K562 (cell line): ENCODE measurements around the gene UBE2A. TPM values are rescaled to one million over a fixed set of nuclear protein-coding genes. Genes with fewer than 3 reads are reported as not detected.

Experiments
- CHD1 ChIP-seq: fragments of 200-600 bp; sonication (generic); IDR thresholded peaks from one replicate; pipeline ENCODE4 v1.6.1; 2012; ENCODE audit warnings: mild to moderate bottlenecking, moderate library complexity, low read length, inconsistent platforms
- CREB1 ChIP-seq, 2 experiments: sonication (generic) in 1 of 2; formaldehyde crosslinking in 1 of 2; IDR thresholded peaks; 2 replicates each; pipeline versions ENCODE4 v1.6.1 to v1.8.0; 2012 to 2022; ENCODE audit warnings: inconsistent platforms in 1 of 2, mild to moderate bottlenecking in 1 of 2, missing genetic modification reagents in 1 of 2, moderate library complexity in 1 of 2
- FOXA1 ChIP-seq: fragments of 450-650 bp; IDR thresholded peaks from 2 replicates; pipeline ENCODE4 v1.6.1; 2016; ENCODE audit warnings: mild to moderate bottlenecking, borderline replicate concordance
- FOXJ3 ChIP-seq: sonication (generic); formaldehyde crosslinking; IDR thresholded peaks from 2 replicates; pipeline ENCODE4 v1.4.0; 2020; ENCODE audit warnings: mild to moderate bottlenecking, missing genetic modification reagents
- FOXM1 ChIP-seq, 2 experiments: fragments of 450-650 bp in 1 of 2; sonication (generic) in 1 of 2; formaldehyde crosslinking in 1 of 2; IDR thresholded peaks; 2 replicates each; pipeline versions ENCODE4 v1.6.1 to v1.9.0; 2017 to 2022; ENCODE audit warnings: low read depth in 2 of 2, mild to moderate bottlenecking in 2 of 2, missing genetic modification reagents in 1 of 2, moderate library complexity in 1 of 2
- FOXP4 ChIP-seq: sonication (generic); formaldehyde crosslinking; IDR thresholded peaks from 2 replicates; pipeline ENCODE4 v1.8.0; 2022; ENCODE audit warnings: mild to moderate bottlenecking, missing genetic modification reagents, borderline replicate concordance
- IFI16 ChIP-seq: fragments of 250-450 bp; sonication (Bioruptor Pico); IDR thresholded peaks from 2 replicates; pipeline ENCODE4 v2.1.2; 2022; ENCODE audit warnings: mild to moderate bottlenecking, inconsistent platforms
- ILK ChIP-seq: fragments of 450-650 bp; IDR thresholded peaks from 2 replicates; pipeline ENCODE4 v1.6.1; 2016; ENCODE audit warnings: missing genetic modification characterization, low read depth, mild to moderate bottlenecking, missing compliant biosample characterization, moderate library complexity, borderline replicate concordance
- KDM4B ChIP-seq, 2 experiments: fragments of 450-650 bp in 1 of 2; sonication (generic) in 1 of 2; IDR thresholded peaks; 2 replicates each; pipeline ENCODE4 v1.6.1; 2016 to 2017; ENCODE audit warnings: borderline replicate concordance in 2 of 2, antibody characterized with exemption in 1 of 2, low read depth in 1 of 2, mild to moderate bottlenecking in 1 of 2
- PHF20 ChIP-seq: fragments of 450-650 bp; IDR thresholded peaks from 2 replicates; pipeline ENCODE4 v1.6.1; 2018; ENCODE audit not compliant: partially characterized antibody
- POLR2H ChIP-seq: IDR thresholded peaks from 2 replicates; pipeline ENCODE4 v1.6.1; 2016; ENCODE audit warnings: missing genetic modification characterization, low read depth, mild to moderate bottlenecking, control low read depth, missing compliant biosample characterization, moderate library complexity
- RAD21 ChIP-seq, 2 experiments: fragments of 250-450 bp in 1 of 2; fragments of 450-650 bp in 1 of 2; sonication (Bioruptor Pico) in 1 of 2; formaldehyde crosslinking in 1 of 2; IDR thresholded peaks in 1 of 2; conservative IDR thresholded peaks in 1 of 2; 2 replicates each; pipeline versions ENCODE4 v1.4.0 to v1.8.0; 2020 to 2022; ENCODE audit warnings: mild to moderate bottlenecking in 2 of 2, moderate library complexity in 1 of 2
- SAP30 ChIP-seq: fragments of 200-600 bp; sonication (generic); IDR thresholded peaks from 2 replicates; pipeline ENCODE4 v1.6.1; 2012; ENCODE audit warnings: borderline replicate concordance, low read depth, mild to moderate bottlenecking, moderate library complexity, low read length, control low read depth, inconsistent platforms; ENCODE audit not compliant: insufficient read depth, poor library complexity, severe bottlenecking
- SMAD2 ChIP-seq: fragments of 150-350 bp; IDR thresholded peaks from 2 replicates; pipeline ENCODE4 v1.6.1; 2014; ENCODE audit warnings: low read depth, mild to moderate bottlenecking, low read length
- TRIM28 ChIP-seq: fragments of 450-650 bp; IDR thresholded peaks from 2 replicates; pipeline ENCODE4 v1.6.1; 2017
- ZBTB2 ChIP-seq: fragments of 450-650 bp; IDR thresholded peaks from 2 replicates; pipeline ENCODE4 v1.6.1; 2016; ENCODE audit warnings: antibody characterized with exemption
- ZFX ChIP-seq: sonication (generic); formaldehyde crosslinking; IDR thresholded peaks from 2 replicates; pipeline ENCODE4 v1.8.0; 2022; ENCODE audit warnings: mild to moderate bottlenecking, missing genetic modification reagents, moderate library complexity
- ZHX1 ChIP-seq: fragments of 150-350 bp; conservative IDR thresholded peaks from 2 replicates; pipeline ENCODE4 v1.6.1; 2014; ENCODE audit warnings: low read length
- polyA plus RNA-seq, 8 experiments: library from polyadenylated mRNA; depleted of rRNA in 4 of 8; stranded (reverse) in 5 of 8; unstranded in 3 of 8; fragments of >200 nt; fragmentation: Nextera tagmentation in 2 of 8; fragmentation: Illumina TruSeq in 1 of 8; extraction: Ambion mirVana in 2 of 8; extraction: Trizol in 1 of 8; gene quantifications; 2 replicates each; pipeline versions ENCODE4 v1.2.1 to v1.2.3, GENCODE V29; 2011 to 2014; ENCODE audit warnings: inconsistent platforms in 1 of 8, missing spikeins in 1 of 8
- total RNA-seq, 7 experiments: library from RNA; depleted of rRNA in 6 of 7; stranded (reverse); fragments of >200 nt in 6 of 7; fragmentation: Illumina TruSeq in 2 of 7; extraction: Trizol in 2 of 7; gene quantifications; 2 replicates each; pipeline versions ENCODE4 v1.2.1 to v1.2.3, GENCODE V29; 2011 to 2021; ENCODE audit warnings: low replicate concordance in 1 of 7

The UBE2A gene
- total and polyA plus RNA-seq, 9 of the 15 experiments (the other 6 are each of a cell fraction or from before 2014, with no cell fraction given), result 21.6 to 87.6 (median 47.8) TPM

GRCh38 chrX:119574394-119575266 lies at the start of gene UBE2A (continued):
- TF ChIP-seq TRIM28 (no peak), SMAD2 (no peak), POLR2H (tag) (peak; percentile 92), ZBTB2 (0 out of 2 replicates have a peak, but pooled peaks have one; percentile 37), FOXM1 (IDR thresholded peaks at IDR 0.05; ENCODE audit: low read depth) (no peak), FOXM1 (CRISPR knock-in tag; IDR thresholded peaks at IDR 0.05; ENCODE audit: low read depth) (peak; percentile 66; the same call in 1 of the 2 replicates), PHF20 (peak; percentile 15), ILK (tag) (no peak), FOXJ3 (no peak), FOXP4 (peak; percentile 64; the same call in 1 of the 2 replicates), CHD1 (peak; percentile 67), IFI16 (no peak), FOXA1 (no peak), KDM4B (IDR thresholded peaks at IDR 0.05; ENCODE audit: borderline replicate concordance in 2 of 2, low read depth in 1 of 2) (no peak), ZHX1 (no peak), RAD21 (CRISPR knock-in tag; conservative IDR thresholded peaks at IDR 0.05 in 1 of 2, IDR thresholded peaks at IDR 0.05 in 1 of 2) (peak; percentile 48 to 53), ZFX (CRISPR knock-in tag) (peak; percentile 98), SAP30 (peak; percentile 24), CREB1 (IDR thresholded peaks at IDR 0.05) (peak; percentile 64; the same call in 1 of the 2 replicates), CREB1 (CRISPR knock-in tag; IDR thresholded peaks at IDR 0.05) (peak; percentile 79; the same call in 1 of the 2 replicates)
